Measurements from ENCODE around the gene HLTF.

The HLTF gene

DNA sequence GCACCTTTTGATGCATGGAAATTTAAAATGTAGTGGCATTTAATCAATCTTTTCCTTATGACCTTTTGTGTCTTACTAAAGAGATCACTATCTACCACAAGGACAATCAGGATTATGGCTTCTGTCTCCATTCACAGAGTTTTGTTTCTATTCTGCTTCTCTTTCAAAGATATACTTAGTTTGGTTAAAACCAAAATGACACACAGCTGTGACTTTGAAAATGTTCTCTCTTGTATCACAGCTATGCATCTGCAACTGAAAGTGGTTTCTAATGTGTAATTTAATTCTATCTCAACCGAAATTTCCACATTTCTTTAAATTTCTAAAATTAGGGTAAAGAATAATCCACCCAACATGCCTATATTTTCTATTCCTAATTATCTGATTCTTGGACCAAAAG, 27.7 kb downstream of the HLTF start:
- Histone ChIP-seq H3K79me2 (ENCODE audit: low read length) (no peaks in the 10 kb centered on the region), H3K27me3 (replicated peaks; ENCODE audit: insufficient read depth, low read length) (no peaks in the 10 kb centered on the region), H3F3A (ENCODE audit: insufficient read depth, low read length) (peaks cover 17% of the 10 kb centered on the region), H3K27ac (ENCODE audit: low read length) (peak overlapping the region; percentile 80), H4K20me1 (ENCODE audit: insufficient read depth, low read length) (no peaks in the 10 kb centered on the region), H3K9me2 (replicated peaks; ENCODE audit: insufficient read depth, low read length) (no peaks in the 10 kb centered on the region), H3K9me3 (replicated peaks; ENCODE audit: insufficient read depth, low read length) (no peaks in the 10 kb centered on the region), H2AFZ (ENCODE audit: low read length) (no peak overlapping the region), H3K9ac (ENCODE audit: low read length) (peak overlapping the region; percentile 20; the same call in 1 of the 2 replicates), H3K4me3 (ENCODE audit: low read length) (0 out of 2 replicates have a peak overlapping the region, but pooled peaks have one; percentile 5), H3K36me3 (replicated peaks; ENCODE audit: insufficient read depth, low read length) (no peaks in the 10 kb centered on the region), H3K4me1 (ENCODE audit: low read length) (peaks cover 26% of the 10 kb centered on the region), H3K4me2 (ENCODE audit: low read depth, low read length) (peak overlapping the region; percentile 50)
- DNase-seq = peak; percentile 75
- TF ChIP-seq EZH2phosphoT487 (IDR thresholded peaks at IDR 0.05; ENCODE audit: low read length) = no peak
- TF ChIP-seq, protein P1, sequence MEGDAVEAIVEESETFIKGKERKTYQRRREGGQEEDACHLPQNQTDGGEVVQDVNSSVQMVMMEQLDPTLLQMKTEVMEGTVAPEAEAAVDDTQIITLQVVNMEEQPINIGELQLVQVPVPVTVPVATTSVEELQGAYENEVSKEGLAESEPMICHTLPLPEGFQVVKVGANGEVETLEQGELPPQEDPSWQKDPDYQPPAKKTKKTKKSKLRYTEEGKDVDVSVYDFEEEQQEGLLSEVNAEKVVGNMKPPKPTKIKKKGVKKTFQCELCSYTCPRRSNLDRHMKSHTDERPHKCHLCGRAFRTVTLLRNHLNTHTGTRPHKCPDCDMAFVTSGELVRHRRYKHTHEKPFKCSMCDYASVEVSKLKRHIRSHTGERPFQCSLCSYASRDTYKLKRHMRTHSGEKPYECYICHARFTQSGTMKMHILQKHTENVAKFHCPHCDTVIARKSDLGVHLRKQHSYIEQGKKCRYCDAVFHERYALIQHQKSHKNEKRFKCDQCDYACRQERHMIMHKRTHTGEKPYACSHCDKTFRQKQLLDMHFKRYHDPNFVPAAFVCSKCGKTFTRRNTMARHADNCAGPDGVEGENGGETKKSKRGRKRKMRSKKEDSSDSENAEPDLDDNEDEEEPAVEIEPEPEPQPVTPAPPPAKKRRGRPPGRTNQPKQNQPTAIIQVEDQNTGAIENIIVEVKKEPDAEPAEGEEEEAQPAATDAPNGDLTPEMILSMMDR (IDR thresholded peaks at IDR 0.05; ENCODE audit: low read length) = no peak
- TF ChIP-seq EZH2 (optimal IDR thresholded peaks at IDR 0.05; ENCODE audit: low read depth, low read length) = no peak

DNA sequence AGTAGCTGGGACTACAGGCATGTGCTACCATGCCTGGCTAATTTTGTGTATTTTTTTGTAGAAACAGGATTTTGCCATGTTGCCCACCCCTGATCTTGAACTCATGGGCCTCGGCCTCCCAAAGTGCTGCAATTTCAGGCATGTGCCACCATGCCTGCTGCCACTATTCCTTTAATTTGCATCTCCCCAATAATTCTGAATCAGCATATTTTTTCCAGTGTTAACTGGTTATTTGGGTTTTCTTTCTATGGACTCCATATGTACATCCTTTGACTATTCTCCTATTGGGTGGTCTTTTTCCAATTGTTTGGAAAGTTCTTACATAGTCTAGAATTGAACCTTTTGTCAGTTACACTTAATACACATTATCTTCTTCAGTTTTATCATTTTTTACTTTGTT, 28.1 kb downstream of the HLTF start:
- H3K9me2 ChIP-seq (replicated peaks; ENCODE audit: insufficient read depth, low read length) = no peaks in the 10 kb centered on the region
- no peaks in the 10 kb centered on the region for H3K9me3 ChIP-seq (replicated peaks; ENCODE audit: insufficient read depth, low read length)
- H4K20me1 ChIP-seq (ENCODE audit: insufficient read depth, low read length) = no peaks in the 10 kb centered on the region
- 0 out of 2 replicates have a peak overlapping the region, but pooled peaks have one; percentile 5 for H3K4me3 ChIP-seq (ENCODE audit: low read length)
- no peak for TF ChIP-seq EZH2 (optimal IDR thresholded peaks at IDR 0.05; ENCODE audit: low read depth, low read length)
- TF ChIP-seq EZH2phosphoT487 (IDR thresholded peaks at IDR 0.05; ENCODE audit: low read length) = no peak
- TF ChIP-seq, protein P1 (IDR thresholded peaks at IDR 0.05; ENCODE audit: low read length) = no peak
- no peak for DNase-seq
- peak overlapping the region; percentile 50 for H3K4me2 ChIP-seq (ENCODE audit: low read depth, low read length)
- H3K9ac ChIP-seq (ENCODE audit: low read length) = peak overlapping the region; percentile 20; the same call in 1 of the 2 replicates
- peaks cover 17% of the 10 kb centered on the region for H3F3A ChIP-seq (ENCODE audit: insufficient read depth, low read length)
- no peaks in the 10 kb centered on the region for H3K36me3 ChIP-seq (replicated peaks; ENCODE audit: insufficient read depth, low read length)
- peak overlapping the region; percentile 80 for H3K27ac ChIP-seq (ENCODE audit: low read length)
- no peaks in the 10 kb centered on the region for H3K27me3 ChIP-seq (replicated peaks; ENCODE audit: insufficient read depth, low read length)
- H3K79me2 ChIP-seq (ENCODE audit: low read length) = no peaks in the 10 kb centered on the region
- peaks cover 26% of the 10 kb centered on the region for H3K4me1 ChIP-seq (ENCODE audit: low read length)
- no peak overlapping the region for H2AFZ ChIP-seq (ENCODE audit: low read length)

DNA sequence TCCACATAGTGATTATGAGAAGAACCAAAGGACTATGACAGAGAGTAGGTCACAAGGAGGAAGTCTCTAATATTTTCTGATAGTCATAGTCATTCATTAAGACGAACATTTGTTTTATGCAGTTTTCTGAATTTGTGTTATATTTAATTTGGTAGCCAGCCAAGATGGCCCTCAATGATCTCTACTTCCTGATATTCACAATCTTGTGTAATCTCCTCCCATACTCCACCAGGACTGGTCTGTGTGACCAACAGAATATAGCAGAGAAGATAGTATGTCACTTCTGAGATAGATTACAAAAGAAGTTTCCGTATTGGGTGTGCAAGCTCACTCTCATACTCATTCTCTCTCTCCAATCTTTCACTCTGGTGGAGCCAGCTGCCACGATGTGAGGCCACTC, 30.8 kb downstream of the HLTF start:
- no peak for DNase-seq
- Histone ChIP-seq H3K9me2 (replicated peaks; ENCODE audit: insufficient read depth, low read length) (no peaks in the 10 kb centered on the region), H2AFZ (ENCODE audit: low read length) (no peak overlapping the region), H3K79me2 (ENCODE audit: low read length) (no peaks in the 10 kb centered on the region), H3K4me3 (ENCODE audit: low read length) (no peak overlapping the region), H3K4me1 (ENCODE audit: low read length) (peaks cover 26% of the 10 kb centered on the region), H4K20me1 (ENCODE audit: insufficient read depth, low read length) (no peaks in the 10 kb centered on the region), H3K27ac (ENCODE audit: low read length) (no peak overlapping the region), H3F3A (ENCODE audit: insufficient read depth, low read length) (peaks cover 17% of the 10 kb centered on the region), H3K9me3 (replicated peaks; ENCODE audit: insufficient read depth, low read length) (no peaks in the 10 kb centered on the region), H3K4me2 (ENCODE audit: low read depth, low read length) (no peak overlapping the region), H3K36me3 (replicated peaks; ENCODE audit: insufficient read depth, low read length) (0 out of 2 replicates have a peak, but pooled peaks cover 3% of the 10 kb centered on the region), H3K9ac (ENCODE audit: low read length) (no peak overlapping the region), H3K27me3 (replicated peaks; ENCODE audit: insufficient read depth, low read length) (no peaks in the 10 kb centered on the region)
- TF ChIP-seq EZH2phosphoT487 (IDR thresholded peaks at IDR 0.05; ENCODE audit: low read length) (no peak), EZH2 (optimal IDR thresholded peaks at IDR 0.05; ENCODE audit: low read depth, low read length) (no peak)
- TF ChIP-seq, protein P1 (IDR thresholded peaks at IDR 0.05; ENCODE audit: low read length) = no peak
